Ammon's horn (tissue), 1 donor: Measurements from ENCODE around the gene TTC9C.
"Not testable (repeated sequence)": the region's sequence is repeated elsewhere in the genome, so short reads cannot be mapped to it uniquely, and the experiment has no call there.

Source experiments
- DNase-seq: peaks from one replicate; pipeline ENCODE4 v3.0.0-alpha.2; 2016; ENCODE audit warnings: low spot score

TTC9C gene

GRCh38 chr11:62752177-62752785, 24.0 kb downstream of the TTC9C start:
- DNase-seq = no peak

- DNase-seq = no peak
Observed at GRCh38 chr11:62752994-62753735, 24.9 kb downstream of the TTC9C start.

- DNase-seq = peak; percentile 100
Observed at GRCh38 chr11:62753736-62754603, 25.7 kb downstream of the TTC9C start, which contains the start of gene ZBTB3. ZBTB3 (minus strand) TSS chr11:62754160; CDS start chr11:62753664, 496 bp downstream.

- no peak for DNase-seq
Observed at GRCh38 chr11:62755086-62755615, 26.9 kb downstream of the TTC9C start.

- no peak for DNase-seq
Observed at GRCh38 chr11:62757846-62758788, 29.8 kb downstream of the TTC9C start.

GRCh38 chr11:62760867-62761227, 32.6 kb downstream of the TTC9C start:
- not testable (repeated sequence) for DNase-seq

- peak; percentile 71 for DNase-seq
Observed at GRCh38 chr11:62770778-62771143, 42.5 kb downstream of the TTC9C start.

GRCh38 chr11:62771144-62772021, 43.1 kb downstream of the TTC9C start, which contains the start of gene TAF6L:
TAF6L (plus strand) TSS chr11:62771396; CDS start chr11:62775784, 4,388 bp downstream.
- peak; percentile 98 for DNase-seq

GRCh38 chr11:62774407-62774806, 46.1 kb downstream of the TTC9C start:
- DNase-seq = no peak

- no peak for DNase-seq
Observed at GRCh38 chr11:62775646-62776045, 47.4 kb downstream of the TTC9C start.

GRCh38 chr11:62777389-62777788, 49.1 kb downstream of the TTC9C start:
- no peak for DNase-seq

GRCh38 chr11:62778441-62778840, 50.2 kb downstream of the TTC9C start:
- DNase-seq = no peak

GRCh38 chr11:62782753-62783152, 54.5 kb downstream of the TTC9C start:
- no peak for DNase-seq

- peak; percentile 83 for DNase-seq
Observed at GRCh38 chr11:62786318-62787004, 58.2 kb downstream of the TTC9C start.

GRCh38 chr11:62787005-62787759, 58.9 kb downstream of the TTC9C start, which contains the start of gene TMEM179B:
TMEM179B (plus strand) TSS chr11:62787402; CDS start chr11:62787432, 30 bp downstream.
- peak; percentile 99 for DNase-seq
